GM19463 (cell line): ENCODE data around the gene FBL.

Experiments
- ATAC-seq: cut with Tn5 transposase; IDR thresholded peaks from one replicate; pipeline ENCODE4 v1.9.1; 2021; ENCODE audit warnings: mild to moderate bottlenecking, moderate library complexity; ENCODE audit not compliant: unreplicated experiment

Gene FBL

GRCh38 chr19:39843919-39844793 lies 2.0 kb downstream of the FBL start:
- no peak for ATAC-seq

- ATAC-seq: no peak
These were observed 3.3 kb downstream of the FBL start for GRCh38 chr19:39842693-39843435.

GRCh38 chr19:39841041-39841440 lies 5.1 kb downstream of the FBL start:
- no peak for ATAC-seq

GRCh38 chr19:39840492-39840891 lies 5.7 kb downstream of the FBL start:
- ATAC-seq: no peak

- no peak for ATAC-seq
These were observed 6.4 kb downstream of the FBL start for GRCh38 chr19:39839678-39840327.

- no peak for ATAC-seq
These were observed 7.6 kb downstream of the FBL start for GRCh38 chr19:39838569-39838968.

GRCh38 chr19:39837978-39838377 lies 8.2 kb downstream of the FBL start:
- ATAC-seq: no peak

- ATAC-seq: no peak
These were observed 11.8 kb downstream of the FBL start for GRCh38 chr19:39834287-39834841.

- ATAC-seq: peak; percentile 91
These were observed 12.5 kb downstream of the FBL start, which contains the start of gene DYRK1B for GRCh38 chr19:39833464-39834286. Gene DYRK1B (minus strand): TSS chr19:39834162. CDS start chr19:39831867, 2,295 bp downstream.

GRCh38 chr19:39833160-39833463 lies 13.1 kb downstream of the FBL start:
- ATAC-seq: no peak

- no peak for ATAC-seq
These were observed 13.7 kb downstream of the FBL start for GRCh38 chr19:39832341-39833083.

- ATAC-seq: no peak
These were observed 14.5 kb downstream of the FBL start for GRCh38 chr19:39831679-39832078.

- no peak for ATAC-seq
These were observed 15.3 kb downstream of the FBL start for GRCh38 chr19:39830847-39831246.

- no peak for ATAC-seq
These were observed 15.8 kb downstream of the FBL start for GRCh38 chr19:39830406-39830805.

- no peak for ATAC-seq
These were observed 16.4 kb downstream of the FBL start for GRCh38 chr19:39829702-39830275.

- no peak for ATAC-seq
These were observed 17.5 kb downstream of the FBL start for GRCh38 chr19:39828654-39829032.

GRCh38 chr19:39828015-39828653 lies 18.0 kb downstream of the FBL start:
- ATAC-seq: no peak

- no peak for ATAC-seq
These were observed 19.0 kb downstream of the FBL start for GRCh38 chr19:39827216-39827615.

- no peak for ATAC-seq
These were observed 19.8 kb downstream of the FBL start for GRCh38 chr19:39826311-39826945.
